HepG2 (cell line): ENCODE data around the gene BPIFB4. TPM values are rescaled to one million over a fixed set of nuclear protein-coding genes. Genes with fewer than 3 reads are reported as not detected.

ENCODE experiments used
- ATAC-seq: fragments of 200-7000 bp; cut with Tn5 transposase; 3 replicates; pipeline ENCODE4 v1.9.1; 2020; ENCODE audit warnings: mild to moderate bottlenecking, moderate library complexity
- BruUV-seq: library from RNA; stranded (reverse); fragments of 400-500 nt; replicated peaks from 2 replicates; lab custom pipeline; 2021; lab: Mats Ljungman, UMichigan
- CTCF ChIA-PET: fragments of 300-600 bp; formaldehyde crosslinking; extraction: SDS; loops from one replicate; lab custom pipeline; 2021; ENCODE audit warnings: low total read pairs, inconsistent platforms, low intra/inter-chr PET ratio; lab: Yijun Ruan, JAX
- POLR2A ChIA-PET: fragments of 350-600 bp; sonication (Branson Sonifier 250); formaldehyde crosslinking; loops from one replicate; lab custom pipeline; 2020; ENCODE audit warnings: antibody characterized with exemption, inconsistent platforms; lab: Yijun Ruan, JAX
- DNase-seq: peaks from one replicate; pipeline ENCODE4 v3.0.0-alpha.2; 2015; ENCODE audit warnings: low spot score
- FAIRE-seq: peaks from 3 replicates; lab custom pipeline; 2011; peaks lifted over from hg19 to GRCh38; lab: Jason Lieb, UNC
- H2AFZ ChIP-seq: one replicate; pipeline ENCODE4 v1.6.1; 2011; ENCODE audit warnings: low read length, inconsistent platforms
- H3K27ac ChIP-seq: fragments of 300-600 bp; 3 replicates; pipeline ENCODE4 v1.8.0; 2011; ENCODE audit warnings: mixed run types, mild to moderate bottlenecking, mixed read lengths, low read length, inconsistent platforms; ENCODE audit not compliant: insufficient read depth; ENCODE audit errors: extremely low read length
- H3K27me3 ChIP-seq, 2 experiments: fragments of 200-600 bp in 1 of 2; 2 replicates in 1 of 2; 3 replicates in 1 of 2; pipeline versions ENCODE4 v1.6.0 to v1.8.0; 2011; ENCODE audit warnings: low read length in 2 of 2, mild to moderate bottlenecking in 2 of 2, moderate library complexity in 2 of 2, inconsistent platforms in 1 of 2; ENCODE audit not compliant: insufficient read depth in 2 of 2, control insufficient read depth in 1 of 2
- H3K36me3 ChIP-seq, 2 experiments: fragments of 200-600 bp in 1 of 2; replicated peaks in 1 of 2; 2 replicates in 1 of 2; 3 replicates in 1 of 2; pipeline versions ENCODE4 v1.5.1 to v1.8.0; 2011; ENCODE audit warnings: low read length in 2 of 2, inconsistent platforms in 1 of 2; ENCODE audit not compliant: insufficient read depth in 2 of 2, control insufficient read depth in 1 of 2
- H3K4me1 ChIP-seq: 2 replicates; pipeline ENCODE4 v1.5.1; 2012; ENCODE audit warnings: low read length, inconsistent platforms; ENCODE audit not compliant: insufficient read depth
- H3K4me2 ChIP-seq: 2 replicates; pipeline ENCODE4 v1.6.0; 2011; ENCODE audit warnings: low read depth, low read length, inconsistent platforms
- H3K4me3 ChIP-seq, 3 experiments: fragments of 200-600 bp in 1 of 3; sonication (generic), shearing (Covaris generic) in 1 of 3; replicated peaks in 1 of 3; 2 replicates each; pipeline ENCODE4 v1.5.1; 2011 to 2016; ENCODE audit warnings: low read length in 3 of 3, inconsistent platforms in 2 of 3, low read depth in 2 of 3, mild to moderate bottlenecking in 2 of 3, control low read depth in 1 of 3, mixed read lengths in 1 of 3; ENCODE audit not compliant: insufficient read depth in 1 of 3
- H3K79me2 ChIP-seq: one replicate; pipeline ENCODE4 v1.6.1; 2011; ENCODE audit warnings: low read length, inconsistent platforms; ENCODE audit not compliant: insufficient read depth
- H3K9ac ChIP-seq: 2 replicates; pipeline ENCODE4 v1.6.0; 2011; ENCODE audit warnings: mild to moderate bottlenecking, low read depth, low read length, inconsistent platforms; ENCODE audit not compliant: insufficient read depth
- H3K9me3 ChIP-seq: 2 replicates; pipeline ENCODE4 v1.5.1; 2012; ENCODE audit warnings: mild to moderate bottlenecking, low read length
- H4K20me1 ChIP-seq: 2 replicates; pipeline ENCODE4 v1.6.0; 2011; ENCODE audit warnings: inconsistent platforms, mild to moderate bottlenecking, low read length, moderate library complexity; ENCODE audit not compliant: insufficient read depth
- ADNP ChIP-seq: sonication (generic); formaldehyde crosslinking; IDR thresholded peaks from 2 replicates; pipeline ENCODE4 v1.4.0; 2020; ENCODE audit warnings: missing genetic modification reagents
- ATF7 ChIP-seq, 2 experiments: fragments of 450-650 bp in 1 of 2; sonication (generic) in 1 of 2; formaldehyde crosslinking in 1 of 2; IDR thresholded peaks; 2 replicates each; pipeline versions ENCODE4 v1.4.0 to v1.6.1; 2016 to 2020; ENCODE audit warnings: antibody characterized with exemption in 1 of 2, mild to moderate bottlenecking in 1 of 2, missing genetic modification reagents in 1 of 2
- ATRX ChIP-seq: sonication (generic); formaldehyde crosslinking; IDR thresholded peaks from 2 replicates; pipeline ENCODE4 v1.4.0; 2020; ENCODE audit warnings: missing genetic modification reagents, borderline replicate concordance
- CREB1 ChIP-seq, 2 experiments: fragments of 450-650 bp in 1 of 2; IDR thresholded peaks; 2 replicates each; pipeline ENCODE4 v1.6.1; 2016 to 2017; ENCODE audit warnings: control low read depth in 1 of 2, mild to moderate bottlenecking in 1 of 2, missing compliant biosample characterization in 1 of 2, missing genetic modification characterization in 1 of 2
- EHMT2 ChIP-seq: fragments of 200-600 bp; sonication (generic); IDR thresholded peaks from 2 replicates; pipeline ENCODE4 v1.7.0; 2017; ENCODE audit warnings: antibody characterized with exemption, low read depth, low read length, borderline replicate concordance
- HOXA9 ChIP-seq: sonication (generic); formaldehyde crosslinking; IDR thresholded peaks from 2 replicates; pipeline ENCODE4 v1.8.1; 2022; ENCODE audit warnings: missing genetic modification reagents, mild to moderate bottlenecking, moderate library complexity, borderline replicate concordance
- ISX ChIP-seq: sonication (generic); formaldehyde crosslinking; conservative IDR thresholded peaks from 2 replicates; pipeline ENCODE4 v1.5.0; 2020; ENCODE audit warnings: missing genetic modification reagents
- PITX1 ChIP-seq: sonication (generic); formaldehyde crosslinking; IDR thresholded peaks from 2 replicates; pipeline ENCODE4 v1.5.1; 2020; ENCODE audit warnings: mild to moderate bottlenecking, missing genetic modification reagents
- SMARCE1 ChIP-seq: fragments of 450-650 bp; IDR thresholded peaks from 2 replicates; pipeline ENCODE4 v1.6.1; 2017; ENCODE audit warnings: borderline replicate concordance
- ZBTB2 ChIP-seq: sonication (generic); formaldehyde crosslinking; IDR thresholded peaks from 2 replicates; pipeline ENCODE4 v1.8.0; 2022; ENCODE audit warnings: low read depth, missing genetic modification reagents
- ZBTB34 ChIP-seq: sonication (generic); formaldehyde crosslinking; IDR thresholded peaks from 2 replicates; pipeline ENCODE4 v1.8.0; 2022; ENCODE audit warnings: mild to moderate bottlenecking, missing genetic modification reagents
- WGBS: methylation state at CpG from one replicate; pipeline ENCODE4 v1.1.6; 2017; ENCODE audit warnings: low lambda C conversion rate; 5-methylcytosine and 5-hydroxymethylcytosine counted together
- in situ Hi-C: cut with HindIII; loops from 2 replicates; pipeline ENCODE4 v1.10.0; 2017; ENCODE audit warnings: low pct_unique_long_range_greater_than_20kb; ENCODE audit not compliant: extremely low pct_ligation_motif_present
- intact Hi-C: fragments of 100-400 bp; cut with micrococcal nuclease; formaldehyde crosslinking; loops from one replicate; pipeline ENCODE4 v1.10.0; 2022; ENCODE audit not compliant: unreplicated experiment
- polyA plus RNA-seq, 8 experiments: library from polyadenylated mRNA; depleted of rRNA in 3 of 8; stranded (reverse) in 7 of 8; unstranded in 1 of 8; fragments of >200 nt; fragmentation: Illumina TruSeq in 4 of 8; extraction: Trizol in 4 of 8; gene quantifications; 2 replicates each; pipeline versions ENCODE4 v1.2.1 to v1.2.3, GENCODE V29; 2011 to 2016; ENCODE audit warnings: low read depth in 4 of 8, missing spikeins in 1 of 8, mixed read lengths in 1 of 8; ENCODE audit not compliant: insufficient read depth in 1 of 8
- total RNA-seq, 5 experiments: library from RNA; depleted of rRNA; stranded (reverse); fragments of >200 nt; fragmentation: Illumina TruSeq; extraction: Trizol; gene quantifications; 2 replicates each; pipeline ENCODE4 v1.2.3, GENCODE V29; 2016; ENCODE audit warnings: low read depth in 1 of 5

BPIFB4 gene
- total and polyA plus RNA-seq, 2 of the 13 experiments (the other 11 are each of a cell fraction or from before 2014, with no cell fraction given): 0.09 TPM; not detected in 1

- no peak overlapping the region for H2AFZ ChIP-seq
- intact Hi-C loops (no loop called here), in situ Hi-C loops (no loop called here)
- ATAC-seq (no peak), FAIRE-seq (no peak), DNase-seq (no peak)
- CTCF ChIA-PET: no interaction called here
- no peak overlapping the region for H3K9ac ChIP-seq
- H3K27me3 ChIP-seq: peaks cover 3 to 23% of the 10 kb centered on the region in 2 experiments; a peak in 2 of 5 replicates
- POLR2A ChIA-PET: no interaction called here
- no peaks in the 10 kb centered on the region for H4K20me1 ChIP-seq
- no TSS peak for BruUV-seq
- no peak overlapping the region for H3K4me3 ChIP-seq
- no peak overlapping the region for H3K27ac ChIP-seq
- no peaks in the 10 kb centered on the region for H3K36me3 ChIP-seq
- H3K9me3 ChIP-seq: no peaks in the 10 kb centered on the region
- H3K4me1 ChIP-seq: peaks cover 8% of the 10 kb centered on the region; the same call in 1 of the 2 replicates
- no peak overlapping the region for H3K4me2 ChIP-seq
- TF ChIP-seq CREB1 (IDR thresholded peaks at IDR 0.05) (peak; percentile 90), CREB1 (CRISPR knock-in tag; IDR thresholded peaks at IDR 0.05) (no peak), ISX (no peak), SMARCE1 (no peak), HOXA9 (CRISPR knock-in tag) (no peak), ATF7 (IDR thresholded peaks at IDR 0.05) (peak; percentile 83), ATF7 (CRISPR knock-in tag; IDR thresholded peaks at IDR 0.05) (no peak), ATRX (no peak), ADNP (CRISPR knock-in tag) (no peak), EHMT2 (no peak), ZBTB34 (no peak), PITX1 (no peak), ZBTB2 (CRISPR knock-in tag) (no peak)
- WGBS: 4% methylated on average over 3 of the region's 3 CpGs
- H3K79me2 ChIP-seq: no peaks in the 10 kb centered on the region
Observed at GRCh38 chr20:33091147-33091546, 11.7 kb downstream of the BPIFB4 start.
